Measurements from ENCODE around the gene WSCD1.

Gene WSCD1

GRCh38 chr17:6157716-6158115 is 87.5 kb downstream of the WSCD1 start:
- Histone ChIP-seq H3K36me3 (ENCODE audit: control insufficient read depth in 2 of 2, insufficient read depth in 1 of 2, low read length in 2 of 2) (no peaks in the 10 kb centered on the region), H3K4me3 (ENCODE audit: low read depth, low read length) (no peak overlapping the region), H3K27ac (ENCODE audit: extremely low read depth, low read depth, low read length) (no peak overlapping the region), H3K9me3 (ENCODE audit: control insufficient read depth, insufficient read depth, low read depth, low read length) (no peaks in the 10 kb centered on the region), H3K4me1 (ENCODE audit: control insufficient read depth, insufficient read depth, low read length) (peaks cover 14% of the 10 kb centered on the region)
- TF ChIP-seq EGR2 (tag by site-specific recombination; IDR thresholded peaks at IDR 0.05; ENCODE audit: low read depth) (no peak), PRDM6 (tag by site-specific recombination; IDR thresholded peaks at IDR 0.05) (no peak), CTCF (tag by site-specific recombination; IDR thresholded peaks at IDR 0.05) (no peak), ZNF19 (tag by site-specific recombination; IDR thresholded peaks at IDR 0.05; ENCODE audit: low read depth) (no peak), ELK4 (IDR thresholded peaks at IDR 0.05; ENCODE audit: borderline replicate concordance, low read depth, low read length) (no peak), ZNF23 (tag by site-specific recombination; IDR thresholded peaks at IDR 0.05; ENCODE audit: borderline replicate concordance) (no peak), ZNF629 (tag by site-specific recombination; IDR thresholded peaks at IDR 0.05) (no peak), ZNF610 (tag by site-specific recombination; IDR thresholded peaks at IDR 0.05; ENCODE audit: borderline replicate concordance) (no peak), ZBTB49 (tag by site-specific recombination; IDR thresholded peaks at IDR 0.05; ENCODE audit: low read depth) (no peak), BCL6B (tag by site-specific recombination; IDR thresholded peaks at IDR 0.05) (no peak), ZNF239 (tag by site-specific recombination; IDR thresholded peaks at IDR 0.05) (no peak), FEZF1 (tag by site-specific recombination; IDR thresholded peaks at IDR 0.05) (no peak), ZNF704 (tag by site-specific recombination; IDR thresholded peaks at IDR 0.05) (no peak), ZNF791 (tag by site-specific recombination; IDR thresholded peaks at IDR 0.05) (no peak), ZNF211 (tag by site-specific recombination; IDR thresholded peaks at IDR 0.05; ENCODE audit: low read depth) (no peak), ZNF157 (tag by site-specific recombination; IDR thresholded peaks at IDR 0.05) (no peak)
- POLR2A ChIA-PET = no interaction called here
- CTCF ChIA-PET = no interaction called here

Measured in HEK293 (cell line).